ENCODE results near the gene SLC35D2.
"Not testable (repeated sequence)": the region's sequence is repeated elsewhere in the genome, so short reads cannot be mapped to it uniquely, and the experiment has no call there.

Gene SLC35D2

DNA sequence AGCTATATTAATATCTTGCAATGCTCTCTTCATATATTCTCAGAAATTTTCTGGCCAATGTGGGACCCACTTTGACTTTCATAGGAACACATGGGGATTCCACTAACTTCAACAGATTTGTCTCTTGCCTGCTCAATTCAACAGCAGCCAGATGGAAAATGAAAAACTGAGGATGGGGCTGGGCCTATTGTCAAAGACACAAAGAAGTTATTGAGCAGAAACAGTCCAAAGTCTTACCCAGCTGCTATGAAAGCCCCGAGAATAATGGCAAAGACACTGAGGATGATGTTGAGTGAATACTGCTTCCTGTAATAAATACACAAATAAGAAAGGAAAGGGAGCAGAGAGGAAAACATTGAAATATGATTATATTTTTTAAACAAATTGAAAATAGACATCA, 32.6 kb downstream of the SLC35D2 start:
- no peak for DNase-seq

DNA sequence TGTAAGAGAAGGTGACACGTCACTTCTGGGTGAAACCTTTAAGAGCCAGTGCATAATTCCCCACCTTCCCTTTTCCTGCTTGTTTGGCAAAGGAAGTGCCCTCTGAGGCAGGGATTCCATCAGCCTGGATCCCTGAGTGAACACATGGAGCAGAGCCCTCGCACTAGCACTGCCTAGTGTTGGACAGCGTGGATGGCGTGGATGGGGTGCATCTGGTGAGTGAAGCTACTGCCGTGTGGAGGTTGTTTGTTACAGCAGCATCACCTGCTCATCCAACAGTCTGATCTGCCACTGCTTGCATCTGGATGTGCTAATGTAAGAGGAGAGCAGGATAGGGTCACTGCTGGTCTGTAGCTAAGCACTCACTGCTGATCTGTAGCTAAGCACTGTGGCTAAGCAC, 35.2 kb downstream of the SLC35D2 start:
- no peak for DNase-seq

DNA sequence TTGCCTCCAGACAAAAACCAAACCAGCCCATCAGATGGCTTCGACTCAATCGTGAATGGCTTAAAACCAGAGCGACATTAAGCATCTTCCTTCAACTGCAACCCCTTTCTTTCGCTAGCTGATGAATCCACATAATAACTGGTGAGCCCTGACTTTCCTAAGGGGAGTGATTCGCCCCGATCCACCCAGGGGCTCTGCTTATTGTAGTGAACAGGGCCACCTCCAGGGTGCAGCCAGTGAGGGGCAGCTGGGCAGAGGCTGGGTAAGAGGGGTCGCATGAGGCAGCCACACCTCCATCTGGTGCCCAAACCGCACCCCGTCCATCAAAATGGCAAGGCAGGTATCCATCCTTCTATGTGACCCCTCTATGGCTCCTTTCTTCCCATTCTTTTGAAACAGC, 38.0 kb downstream of the SLC35D2 start:
- no peak for DNase-seq

- no peak for DNase-seq
These were observed 38.9 kb downstream of the SLC35D2 start for GRCh38 chr9:96344458-96345180.

GRCh38 chr9:96343515-96344360, 39.8 kb downstream of the SLC35D2 start:
- no peak for DNase-seq

- DNase-seq, result no peak
These were observed 40.8 kb downstream of the SLC35D2 start for GRCh38 chr9:96342571-96343245.

DNA sequence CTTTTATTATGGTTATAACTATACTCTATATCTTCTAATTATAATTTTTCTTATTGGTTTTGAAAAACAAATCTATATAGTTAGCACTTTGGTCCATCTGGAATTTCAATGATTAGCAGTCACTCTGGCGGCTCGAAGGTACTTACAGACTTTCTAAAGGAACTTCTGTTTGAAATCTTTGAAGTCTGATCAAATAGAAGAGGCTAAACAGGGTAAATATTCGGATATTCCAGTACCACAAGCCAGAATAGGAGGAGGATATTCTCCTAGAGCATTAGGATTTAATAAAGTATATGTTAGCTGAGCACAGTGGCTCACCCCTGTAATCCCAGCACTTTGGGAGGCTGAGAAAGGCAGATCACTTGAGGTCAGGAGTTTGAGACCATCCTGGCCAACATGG, 42.8 kb downstream of the SLC35D2 start:
- no peak for DNase-seq

GRCh38 chr9:96338299-96338698, 45.2 kb downstream of the SLC35D2 start:
- DNase-seq, result no peak

GRCh38 chr9:96333958-96334357, 49.6 kb downstream of the SLC35D2 start:
- no peak for DNase-seq

DNA sequence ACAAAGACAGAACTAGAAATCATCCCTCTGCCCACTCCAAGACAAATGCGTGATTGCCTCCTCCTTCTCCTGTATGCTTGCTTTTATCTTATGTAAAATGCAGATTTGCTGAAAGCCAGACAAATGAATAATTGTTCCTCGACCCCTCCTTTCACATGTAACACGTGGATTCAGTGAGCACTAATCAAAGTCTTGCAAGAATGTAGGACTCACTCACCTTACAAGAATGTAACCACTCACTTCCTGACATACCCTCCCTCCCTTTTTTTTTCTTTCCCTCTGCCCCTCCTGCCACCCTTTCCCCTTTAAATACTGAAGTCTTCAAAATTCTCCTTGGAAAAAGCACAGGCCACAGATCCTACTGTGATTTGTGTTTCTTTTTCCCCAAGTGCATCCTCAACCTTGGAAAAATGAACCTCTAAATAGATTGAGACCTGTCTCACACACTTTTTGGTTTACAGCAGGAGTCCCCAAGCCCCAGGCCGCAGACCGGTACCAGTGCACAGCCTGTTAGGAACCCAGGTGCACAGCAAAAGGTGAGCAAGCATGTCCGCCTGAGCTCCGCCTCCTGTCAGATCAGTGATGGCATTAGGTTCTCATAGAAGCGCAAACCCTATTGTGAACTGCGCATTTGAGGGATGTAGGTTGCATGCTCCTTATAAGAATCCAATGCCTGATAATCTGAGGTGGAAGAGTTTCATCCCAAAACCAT, 52.1 kb downstream of the SLC35D2 start:
- no peak for DNase-seq

DNA sequence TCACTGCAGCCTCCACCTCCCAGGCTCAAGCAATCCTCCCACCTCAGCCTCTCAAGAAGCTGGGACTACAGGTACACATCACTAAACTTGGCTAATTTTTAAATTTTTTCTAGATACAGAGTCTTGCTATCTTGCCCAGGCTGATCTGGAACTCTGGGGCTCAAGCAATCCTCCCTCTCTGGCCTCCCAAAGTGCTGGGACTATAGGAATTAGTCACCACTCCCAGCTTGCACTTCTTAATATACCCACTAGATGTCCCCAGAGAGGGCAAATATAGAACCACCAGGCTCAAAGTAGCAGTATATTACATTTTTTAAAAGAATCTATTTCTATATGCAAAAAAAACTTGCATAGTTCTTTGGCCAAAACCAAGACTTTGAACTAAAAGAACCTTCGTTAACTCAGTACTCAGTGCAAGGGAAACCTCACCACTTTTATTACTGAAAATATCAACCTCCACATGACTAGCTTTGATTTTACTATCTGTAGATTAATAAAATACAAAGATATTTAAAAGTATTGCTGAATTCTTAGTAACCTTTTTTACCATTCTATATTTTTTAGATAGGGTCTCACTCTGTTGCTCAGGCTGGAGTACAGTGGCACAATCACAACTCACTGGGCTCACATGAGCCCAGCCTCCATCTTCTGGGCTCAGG, 55.7 kb downstream of the SLC35D2 start:
- peak; percentile 49 for DNase-seq

- no peak for DNase-seq
These were observed 60.3 kb downstream of the SLC35D2 start for GRCh38 chr9:96323169-96323568.

DNA sequence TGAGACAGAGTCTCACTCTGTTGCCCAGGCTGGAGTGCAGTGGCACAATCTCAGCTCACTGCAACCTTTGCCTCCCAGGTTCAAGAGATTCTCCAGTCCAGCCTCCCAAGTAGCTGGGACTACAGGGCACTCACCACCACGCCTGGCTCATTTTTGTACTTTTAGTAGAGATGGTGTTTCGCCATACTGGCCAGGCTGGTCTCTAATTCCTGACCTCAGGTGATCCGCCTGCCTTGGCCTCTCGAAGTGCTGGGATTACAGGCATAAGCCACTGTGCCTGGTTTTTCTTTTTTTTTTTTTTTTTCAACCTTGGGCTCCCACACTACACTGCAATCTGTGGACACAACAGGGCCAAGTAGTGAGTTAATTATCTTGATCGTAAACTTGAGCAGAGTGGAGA, 60.8 kb downstream of the SLC35D2 start:
- not testable (repeated sequence) for DNase-seq

DNA sequence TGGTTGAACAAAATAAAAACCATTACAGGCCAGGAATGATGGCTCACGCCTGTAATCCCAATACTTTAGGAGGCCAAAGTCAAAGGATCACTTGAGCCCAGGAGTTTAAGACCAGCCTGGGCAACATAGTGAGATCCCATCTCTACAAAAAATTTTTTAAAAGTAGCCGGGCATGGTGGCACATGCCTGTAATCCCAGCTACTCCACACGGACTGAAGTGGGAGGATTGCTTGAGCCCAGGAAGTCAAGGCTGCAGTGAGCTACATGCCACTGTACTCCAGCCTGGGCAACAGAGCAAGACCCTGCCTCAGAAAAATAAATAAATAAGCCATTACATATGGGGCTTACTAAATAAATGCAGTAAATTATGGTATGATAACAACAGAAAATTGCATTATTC, 61.3 kb downstream of the SLC35D2 start:
- DNase-seq, result not testable (repeated sequence)

GRCh38 chr9:96321515-96321914, 62.0 kb downstream of the SLC35D2 start:
- DNase-seq, result no peak

- no peak for DNase-seq
These were observed 62.7 kb downstream of the SLC35D2 start for GRCh38 chr9:96320749-96321280.

- no peak for DNase-seq
These were observed 64.5 kb downstream of the SLC35D2 start for GRCh38 chr9:96318921-96319565.

DNA sequence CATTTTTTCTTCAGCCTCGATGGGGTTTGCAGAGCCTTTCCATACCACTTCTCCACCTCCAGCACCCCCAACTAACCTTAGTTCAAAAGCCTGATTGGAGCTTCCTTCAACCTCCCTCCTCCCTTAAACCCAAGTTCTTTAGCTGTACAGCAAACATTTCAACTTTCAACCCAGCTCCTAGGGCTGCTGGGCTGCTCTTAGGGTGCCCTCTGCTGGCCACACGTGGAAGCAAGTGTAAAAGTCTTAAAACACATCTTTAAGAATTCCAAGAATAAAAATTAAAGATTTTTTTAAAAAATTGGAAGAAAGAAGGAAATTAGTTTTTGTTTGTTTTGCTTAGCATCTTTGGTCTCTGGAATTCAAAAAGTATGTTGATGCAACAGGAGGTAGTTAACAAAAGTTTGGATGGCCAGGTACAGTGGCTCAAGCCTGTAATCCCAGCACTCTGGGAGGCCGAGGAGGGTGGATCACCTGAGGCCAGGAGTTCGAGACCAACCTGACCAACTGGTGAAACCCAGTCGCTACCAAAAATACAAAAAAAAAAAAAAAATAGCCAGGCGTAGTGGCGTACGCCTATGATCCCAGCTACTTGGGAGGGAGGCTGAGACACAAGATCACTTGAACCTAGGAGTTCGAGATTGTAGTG, 66.1 kb downstream of the SLC35D2 start:
- peak; percentile 58 for DNase-seq

DNA sequence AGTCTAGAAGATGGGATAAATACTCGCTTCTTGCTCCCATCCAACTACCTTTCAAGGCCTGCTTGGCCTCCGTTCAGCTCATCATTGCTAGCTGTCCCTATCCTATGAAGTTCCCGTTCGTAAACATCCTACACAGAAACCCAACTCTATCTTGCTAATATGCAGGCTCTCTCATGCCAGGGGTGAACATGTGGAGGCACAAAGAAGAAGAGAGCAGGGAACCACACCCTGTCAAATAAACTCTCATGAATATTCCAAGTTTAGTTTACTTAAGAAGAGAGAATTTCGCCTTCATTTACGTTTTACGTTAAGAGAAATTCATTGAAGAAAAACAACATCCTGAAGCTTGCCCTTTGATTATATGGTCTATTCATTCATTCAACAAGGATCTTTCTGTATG, 73.7 kb downstream of the SLC35D2 start:
- no peak for DNase-seq

DNA sequence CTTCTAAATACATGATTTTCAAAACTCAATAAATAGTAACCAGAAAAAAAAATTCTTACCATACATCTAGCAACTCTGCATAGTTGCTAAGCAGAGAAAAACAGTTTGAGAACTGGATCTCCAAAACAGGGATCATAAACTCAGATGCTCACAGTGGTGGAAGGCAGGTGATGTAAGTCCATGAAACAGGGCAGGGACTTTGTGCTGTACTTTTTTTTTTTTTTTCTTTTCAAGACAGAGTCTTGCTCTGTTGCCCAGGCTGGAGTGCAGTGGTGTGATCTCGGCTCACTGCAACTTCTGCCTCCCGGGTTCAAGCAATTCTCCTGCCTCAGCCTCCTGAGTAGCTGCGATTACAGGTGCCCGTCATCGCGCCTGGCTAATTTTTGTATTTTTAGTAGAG, 76.6 kb downstream of the SLC35D2 start:
- DNase-seq, result not testable (repeated sequence)

GRCh38 chr9:96305171-96305570, 78.3 kb downstream of the SLC35D2 start:
- no peak for DNase-seq
